Mesodermal cell (in vitro differentiated cells): Measurements from ENCODE around the gene FLRT1.

Experiments used
- H3K27ac ChIP-seq: 2 replicates; pipeline ENCODE4 v1.7.0; 2013; ENCODE audit warnings: mild to moderate bottlenecking, low read depth, low read length, moderate library complexity; ENCODE audit not compliant: severe bottlenecking
- H3K36me3 ChIP-seq: 2 replicates; pipeline ENCODE4 v1.7.1; 2013; ENCODE audit warnings: mild to moderate bottlenecking, low read length, moderate library complexity; ENCODE audit not compliant: control insufficient read depth, insufficient read depth
- H3K4me1 ChIP-seq: one replicate; pipeline ENCODE4 v1.7.1; 2013; ENCODE audit warnings: mild to moderate bottlenecking, low read length; ENCODE audit not compliant: insufficient read depth, control insufficient read depth, poor library complexity, severe bottlenecking
- H3K4me3 ChIP-seq: 2 replicates; pipeline ENCODE4 v1.7.0; 2013; ENCODE audit warnings: low read length, control low read depth, mild to moderate bottlenecking; ENCODE audit not compliant: insufficient read depth, poor library complexity, severe bottlenecking; ENCODE audit errors: extremely low read depth
- H3K9me3 ChIP-seq: 2 replicates; pipeline ENCODE4 v1.7.1; 2013; ENCODE audit warnings: mild to moderate bottlenecking, low read length, moderate library complexity; ENCODE audit not compliant: control insufficient read depth
- WGBS, 2 experiments: methylation state at CpG; one replicate each; pipeline ENCODE4 v1.1.5; 2013; ENCODE audit warnings: missing lambda C conversion rate in 2 of 2; ENCODE audit not compliant: insufficient coverage in 2 of 2; 5-methylcytosine and 5-hydroxymethylcytosine counted together

The FLRT1 gene

DNA sequence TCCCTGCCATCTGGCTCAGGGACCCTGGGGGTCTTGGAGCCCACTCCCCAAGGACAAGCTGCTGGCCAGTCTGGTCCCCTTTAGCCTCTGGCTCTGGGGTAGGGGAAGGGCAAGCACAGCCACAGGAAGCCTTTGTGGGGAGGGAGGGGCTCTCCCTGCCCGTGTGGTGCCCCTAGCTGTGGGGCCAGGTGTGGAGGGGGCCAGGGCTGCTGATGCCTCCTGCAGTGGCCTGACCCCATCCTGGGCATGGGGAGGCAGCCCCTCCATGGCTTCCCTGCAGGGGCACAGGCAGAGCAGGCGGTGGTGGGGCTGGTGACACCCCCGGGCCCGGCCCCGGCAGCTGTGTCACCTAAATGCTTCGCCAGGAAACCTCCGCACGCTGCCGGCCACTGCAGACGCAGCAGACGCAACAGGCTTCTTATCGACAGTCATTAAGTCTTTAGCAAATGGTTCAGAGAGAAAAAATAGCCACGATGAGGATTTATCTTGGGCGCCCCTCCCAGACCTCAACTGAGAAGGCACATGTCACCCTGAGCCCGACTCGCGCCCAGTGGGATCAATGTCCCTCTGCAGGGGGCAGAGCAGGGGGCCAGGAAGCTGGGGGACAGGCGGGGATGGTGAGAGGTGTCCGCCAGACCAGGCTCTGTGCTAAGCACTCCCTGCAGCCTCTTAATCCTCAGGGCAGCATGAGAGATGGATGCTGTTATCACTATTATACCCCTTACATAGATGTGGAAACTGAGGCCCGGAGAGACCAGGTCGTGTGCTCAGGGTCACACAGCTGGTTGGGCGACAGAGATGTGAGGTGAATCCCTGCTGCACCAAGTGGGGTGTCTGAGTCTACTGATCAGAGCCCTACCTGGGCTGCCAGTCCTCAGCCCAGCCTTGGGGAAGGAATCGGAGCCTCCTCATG lies 33.9 kb downstream of the FLRT1 start:
- H3K4me1 ChIP-seq, result no peaks in the 10 kb centered on the region

GRCh38 chr11:64070314-64070681 lies 34.6 kb downstream of the FLRT1 start:
- Histone ChIP-seq H3K27ac (no peak overlapping the region), H3K4me1 (no peaks in the 10 kb centered on the region), H3K9me3 (no peaks in the 10 kb centered on the region), H3K36me3 (no peaks in the 10 kb centered on the region), H3K4me3 (no peak overlapping the region)
- 34 to 60% methylated on average over 4 to 7 of the region's 12 CpGs for WGBS, 2 experiments

More for the DNA sequence above, 33.9 kb downstream of the FLRT1 start:
- WGBS, 2 experiments, result 83 to 86% methylated on average over 16 to 20 of the region's 23 CpGs
- no peak overlapping the region for H3K27ac ChIP-seq
- no peaks in the 10 kb centered on the region for H3K9me3 ChIP-seq
- H3K4me3 ChIP-seq, result no peak overlapping the region
- H3K36me3 ChIP-seq, result no peaks in the 10 kb centered on the region

DNA sequence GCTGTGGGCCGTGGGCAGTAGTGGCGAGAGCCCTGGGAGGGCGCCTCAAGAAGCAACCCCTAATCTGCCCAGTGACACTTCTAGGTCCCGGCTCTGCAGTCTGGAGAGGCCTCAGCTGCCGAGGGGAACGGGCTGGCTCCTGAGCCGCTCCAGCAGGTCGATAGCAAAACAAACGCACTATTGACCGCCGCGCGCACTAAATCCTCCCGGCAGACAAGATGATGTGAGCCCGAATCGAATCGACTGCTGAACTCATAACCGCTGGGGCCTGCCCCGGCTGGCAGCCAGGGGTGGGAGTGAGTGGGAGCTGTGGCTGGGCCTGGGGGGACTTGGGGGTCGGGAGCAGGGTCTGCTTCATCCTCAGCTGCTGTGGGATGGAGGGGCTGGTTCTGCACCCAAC lies 36.1 kb downstream of the FLRT1 start:
- WGBS, 2 experiments, result 94 to 95% methylated on average over 18 to 20 of the region's 20 CpGs
- Histone ChIP-seq H3K36me3 (no peaks in the 10 kb centered on the region), H3K4me3 (no peak overlapping the region), H3K27ac (no peak overlapping the region), H3K9me3 (no peaks in the 10 kb centered on the region), H3K4me1 (no peaks in the 10 kb centered on the region)

DNA sequence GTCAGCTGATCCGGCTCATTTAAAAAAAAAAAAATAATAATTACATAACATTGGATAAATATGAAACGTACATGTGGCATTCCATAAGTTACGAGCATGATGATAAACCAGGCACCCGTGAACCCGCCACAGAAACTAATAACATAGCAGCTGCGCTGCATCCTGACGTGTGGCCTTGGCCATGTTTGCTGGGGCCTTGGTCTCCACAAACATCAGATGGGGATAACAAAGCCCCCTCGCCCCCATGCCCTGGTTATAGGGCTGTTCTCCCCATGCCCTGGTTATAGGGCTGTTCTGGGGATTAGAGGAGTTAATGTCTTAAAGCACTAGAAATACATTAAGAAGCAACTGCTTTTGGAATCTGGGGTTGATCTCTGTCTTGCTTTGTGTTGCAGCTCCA lies 36.7 kb downstream of the FLRT1 start:
- no peaks in the 10 kb centered on the region for H3K9me3 ChIP-seq
- no peaks in the 10 kb centered on the region for H3K4me1 ChIP-seq
- no peak overlapping the region for H3K27ac ChIP-seq
- no peaks in the 10 kb centered on the region for H3K36me3 ChIP-seq
- H3K4me3 ChIP-seq, result no peak overlapping the region
- 83 to 95% methylated on average over 7 of the region's 8 CpGs for WGBS, 2 experiments

DNA sequence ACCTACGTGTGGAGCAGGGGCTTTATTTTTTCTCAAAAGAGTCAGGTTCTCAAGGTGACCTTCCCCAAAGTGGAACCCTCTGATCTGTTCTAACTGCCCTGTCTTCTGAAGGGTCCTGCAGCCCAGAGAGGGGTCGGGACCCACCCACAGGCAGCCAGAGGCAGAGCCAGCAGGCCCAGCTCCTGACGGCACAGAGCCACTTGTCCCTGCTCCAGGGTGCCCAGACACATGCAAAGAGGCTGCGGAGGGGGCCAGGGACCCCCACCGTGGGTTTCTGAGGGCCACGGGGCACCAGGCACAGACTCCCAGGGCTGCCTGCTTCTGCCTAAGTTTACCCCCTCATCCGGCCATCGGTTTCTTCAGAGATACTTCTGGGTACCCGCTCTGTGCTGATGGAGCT lies 37.1 kb downstream of the FLRT1 start:
- 85 to 91% methylated on average over 9 of the region's 9 CpGs for WGBS, 2 experiments
- Histone ChIP-seq H3K4me1 (no peaks in the 10 kb centered on the region), H3K9me3 (no peaks in the 10 kb centered on the region), H3K36me3 (no peaks in the 10 kb centered on the region), H3K4me3 (no peak overlapping the region), H3K27ac (no peak overlapping the region)

DNA sequence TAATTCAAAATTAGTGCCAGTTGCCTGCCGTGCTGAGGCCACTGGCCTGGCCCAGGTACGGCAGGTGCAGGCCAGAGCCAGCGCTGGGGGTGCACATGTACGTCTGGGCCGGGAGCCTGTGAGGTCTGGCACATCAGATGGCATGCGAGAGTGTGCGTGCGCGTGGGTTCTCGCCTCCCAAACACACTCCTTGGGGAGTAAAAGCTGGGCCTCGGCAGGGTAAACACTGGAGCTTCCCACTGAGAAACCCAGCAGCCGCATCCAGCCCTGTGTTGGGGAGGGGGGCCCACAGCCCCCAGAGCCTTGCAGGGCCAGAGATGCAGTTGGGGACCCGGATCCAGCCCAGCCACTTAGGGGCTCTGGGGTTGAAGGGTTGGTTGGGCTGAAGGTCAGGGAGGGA lies 37.8 kb downstream of the FLRT1 start:
- Histone ChIP-seq H3K4me1 (no peaks in the 10 kb centered on the region), H3K4me3 (no peak overlapping the region), H3K9me3 (no peaks in the 10 kb centered on the region), H3K36me3 (no peaks in the 10 kb centered on the region), H3K27ac (no peak overlapping the region)
- WGBS, 2 experiments, result 78 to 84% methylated on average over 6 to 9 of the region's 13 CpGs

- no peaks in the 10 kb centered on the region for H3K9me3 ChIP-seq
- no peak overlapping the region for H3K4me3 ChIP-seq
- H3K27ac ChIP-seq, result no peak overlapping the region
- no peaks in the 10 kb centered on the region for H3K36me3 ChIP-seq
- no peaks in the 10 kb centered on the region for H3K4me1 ChIP-seq
- WGBS, 2 experiments, result 80 to 81% methylated on average over 8 to 9 of the region's 10 CpGs
Observed at GRCh38 chr11:64074239-64074638, 38.5 kb downstream of the FLRT1 start.

DNA sequence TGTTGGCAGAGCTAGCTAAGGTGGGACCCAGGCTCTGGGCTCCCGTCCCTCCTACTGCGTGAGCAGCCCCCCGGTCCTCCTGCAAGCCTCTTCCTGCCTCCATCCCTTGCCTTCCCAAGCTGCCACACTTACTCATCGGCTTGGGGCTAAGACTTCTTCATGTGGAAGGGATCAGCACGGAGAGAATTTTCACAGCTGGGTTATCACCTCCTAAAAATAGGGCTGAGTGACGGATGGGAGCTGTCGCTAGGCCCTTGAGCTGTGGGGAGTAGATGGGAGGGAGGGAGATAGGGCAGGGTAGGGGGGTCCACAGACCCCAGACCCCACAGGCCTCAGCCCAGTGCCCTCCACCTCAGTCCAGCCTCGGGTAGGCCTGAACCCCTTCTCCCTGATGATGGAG lies 41.0 kb downstream of the FLRT1 start:
- Histone ChIP-seq H3K4me3 (no peak overlapping the region), H3K4me1 (no peaks in the 10 kb centered on the region), H3K27ac (no peak overlapping the region), H3K36me3 (no peaks in the 10 kb centered on the region), H3K9me3 (no peaks in the 10 kb centered on the region)
- WGBS, 2 experiments, result 80 to 83% methylated on average over 2 to 7 of the region's 8 CpGs

- no peaks in the 10 kb centered on the region for H3K9me3 ChIP-seq
- WGBS, 2 experiments, result 86 to 87% methylated on average over 7 to 12 of the region's 12 CpGs
- H3K4me1 ChIP-seq, result no peaks in the 10 kb centered on the region
- H3K4me3 ChIP-seq, result no peak overlapping the region
- H3K36me3 ChIP-seq, result no peaks in the 10 kb centered on the region
- no peak overlapping the region for H3K27ac ChIP-seq
Observed at GRCh38 chr11:64077607-64078006, 41.9 kb downstream of the FLRT1 start.

- no peaks in the 10 kb centered on the region for H3K36me3 ChIP-seq
- no peaks in the 10 kb centered on the region for H3K4me1 ChIP-seq
- 84 to 91% methylated on average over 7 to 8 of the region's 11 CpGs for WGBS, 2 experiments
- no peak overlapping the region for H3K4me3 ChIP-seq
- no peak overlapping the region for H3K27ac ChIP-seq
- no peaks in the 10 kb centered on the region for H3K9me3 ChIP-seq
Observed at GRCh38 chr11:64078284-64078683, 42.6 kb downstream of the FLRT1 start.

GRCh38 chr11:64078905-64079304 lies 43.2 kb downstream of the FLRT1 start:
- Histone ChIP-seq H3K27ac (no peak overlapping the region), H3K9me3 (no peaks in the 10 kb centered on the region), H3K36me3 (no peaks in the 10 kb centered on the region), H3K4me1 (no peaks in the 10 kb centered on the region), H3K4me3 (no peak overlapping the region)
- WGBS, 2 experiments, result 84 to 87% methylated on average over 11 to 12 of the region's 13 CpGs
